ENCODE measurements around the gene TRAIP.
"Not testable (repeated sequence)": the region's sequence is repeated elsewhere in the genome, so short reads cannot be mapped to it uniquely, and the experiment has no call there.

TRAIP gene

GRCh38 chr3:49826016-49826415 lies 30.3 kb downstream of the TRAIP start:
- no peak for DNase-seq (ENCODE audit: low read depth in 2 of 2)

- not testable (repeated sequence) for DNase-seq (ENCODE audit: low read depth in 2 of 2)
Measured at GRCh38 chr3:49823131-49823530, 33.2 kb downstream of the TRAIP start.

- no peak for DNase-seq (ENCODE audit: low read depth in 2 of 2)
Measured at GRCh38 chr3:49813497-49814174, 42.7 kb downstream of the TRAIP start, which contains the start of gene UBA7. UBA7 (minus strand) TSS chr3:49813953; CDS start chr3:49813787, 166 bp downstream.

GRCh38 chr3:49812916-49813496 lies 43.4 kb downstream of the TRAIP start:
- no peak for DNase-seq (ENCODE audit: low read depth in 2 of 2)

GRCh38 chr3:49807431-49808114 lies 48.8 kb downstream of the TRAIP start:
- no peak for DNase-seq (ENCODE audit: low read depth in 2 of 2)

GRCh38 chr3:49806850-49807249 lies 49.5 kb downstream of the TRAIP start:
- DNase-seq (ENCODE audit: low read depth in 2 of 2): no peak

- no peak for DNase-seq (ENCODE audit: low read depth in 2 of 2)
Measured at GRCh38 chr3:49805897-49806701, 50.3 kb downstream of the TRAIP start.

GRCh38 chr3:49805367-49805782 lies 51.0 kb downstream of the TRAIP start:
- DNase-seq (ENCODE audit: low read depth in 2 of 2): no peak

- no peak for DNase-seq (ENCODE audit: low read depth in 2 of 2)
Measured at GRCh38 chr3:49804141-49805041, 52.0 kb downstream of the TRAIP start.

GRCh38 chr3:49803465-49804140 lies 52.8 kb downstream of the TRAIP start:
- no peak for DNase-seq (ENCODE audit: low read depth in 2 of 2)

GRCh38 chr3:49802719-49803464 lies 53.5 kb downstream of the TRAIP start, which contains the start of gene INKA1:
INKA1 (plus strand) TSS chr3:49803261; CDS start chr3:49803393, 132 bp downstream.
- peak; percentile 75 to 77 for DNase-seq (ENCODE audit: low read depth in 2 of 2)

GRCh38 chr3:49801160-49801559 lies 55.2 kb downstream of the TRAIP start:
- DNase-seq (ENCODE audit: low read depth in 2 of 2): no peak

GRCh38 chr3:49799761-49800160 lies 56.6 kb downstream of the TRAIP start, which contains the start of gene CDHR4:
CDHR4 (minus strand) TSS chr3:49799873; CDS start chr3:49799812, 61 bp downstream.
- no peak for DNase-seq (ENCODE audit: low read depth in 2 of 2)

- no peak for DNase-seq (ENCODE audit: low read depth in 2 of 2)
Measured at GRCh38 chr3:49799105-49799504, 57.3 kb downstream of the TRAIP start.

GRCh38 chr3:49794926-49795905 lies 61.1 kb downstream of the TRAIP start:
- DNase-seq (ENCODE audit: low read depth in 2 of 2): no peak

- no peak for DNase-seq (ENCODE audit: low read depth in 2 of 2)
Measured at GRCh38 chr3:49794431-49794830, 61.9 kb downstream of the TRAIP start.

GRCh38 chr3:49793486-49794085 lies 62.8 kb downstream of the TRAIP start:
- no peak for DNase-seq (ENCODE audit: low read depth in 2 of 2)
